NCI-H526 treated with DMSO at 0.1 percent for 48 hours (cell line): Measurements from ENCODE around the gene FYB2.
"Not testable (repeated sequence)": the region's sequence is repeated elsewhere in the genome, so short reads cannot be mapped to it uniquely, and the experiment has no call there.

Experiments used
- DNase-seq: peaks from one replicate; lab custom pipeline; 2025; lab: John Stamatoyannopoulos, UW

Gene FYB2

GRCh38 chr1:56788588-56788987 lies 30.6 kb downstream of the FYB2 start:
- no peak for DNase-seq

- DNase-seq, result no peak
Observed at GRCh38 chr1:56788102-56788501, 31.1 kb downstream of the FYB2 start.

GRCh38 chr1:56787330-56787729 lies 31.9 kb downstream of the FYB2 start:
- DNase-seq, result no peak

- no peak for DNase-seq
Observed at GRCh38 chr1:56782773-56783172, 36.4 kb downstream of the FYB2 start.

- DNase-seq, result no peak
Observed at GRCh38 chr1:56780826-56781225, 38.4 kb downstream of the FYB2 start.

GRCh38 chr1:56780128-56780750 lies 39.0 kb downstream of the FYB2 start:
- no peak for DNase-seq

- no peak for DNase-seq
Observed at GRCh38 chr1:56777972-56778371, 41.2 kb downstream of the FYB2 start.

GRCh38 chr1:56774732-56775131 lies 44.5 kb downstream of the FYB2 start:
- DNase-seq, result not testable (repeated sequence)

GRCh38 chr1:56774067-56774609 lies 45.1 kb downstream of the FYB2 start:
- no peak for DNase-seq

- DNase-seq, result no peak
Observed at GRCh38 chr1:56773341-56774066, 45.7 kb downstream of the FYB2 start.

- DNase-seq, result no peak
Observed at GRCh38 chr1:56771717-56772116, 47.5 kb downstream of the FYB2 start.

- no peak for DNase-seq
Observed at GRCh38 chr1:56758794-56759193, 60.4 kb downstream of the FYB2 start.

GRCh38 chr1:56758135-56758534 lies 61.1 kb downstream of the FYB2 start:
- peak; percentile 15 for DNase-seq

GRCh38 chr1:56755911-56756310 lies 63.3 kb downstream of the FYB2 start:
- DNase-seq, result no peak

- no peak for DNase-seq
Observed at GRCh38 chr1:56754708-56755479, 64.3 kb downstream of the FYB2 start.

GRCh38 chr1:56745231-56745630 lies 74.0 kb downstream of the FYB2 start:
- DNase-seq, result no peak

- DNase-seq, result no peak
Observed at GRCh38 chr1:56728964-56729363, 90.2 kb downstream of the FYB2 start.

GRCh38 chr1:56726706-56727105 lies 92.5 kb downstream of the FYB2 start:
- no peak for DNase-seq

GRCh38 chr1:56719171-56719570 lies 100.0 kb downstream of the FYB2 start:
- DNase-seq, result no peak

GRCh38 chr1:56715156-56715555 lies 104.0 kb downstream of the FYB2 start:
- no peak for DNase-seq

GRCh38 chr1:56713112-56713511 lies 106.1 kb downstream of the FYB2 start:
- no peak for DNase-seq

- DNase-seq, result no peak
Observed at GRCh38 chr1:56712150-56712549, 107.1 kb downstream of the FYB2 start.

GRCh38 chr1:56710646-56711045 lies 108.6 kb downstream of the FYB2 start:
- DNase-seq, result no peak
